Measurements from ENCODE around the gene MISFA.
"Not testable (repeated sequence)": the region's sequence is repeated elsewhere in the genome, so short reads cannot be mapped to it uniquely, and the experiment has no call there.

MISFA gene

DNA sequence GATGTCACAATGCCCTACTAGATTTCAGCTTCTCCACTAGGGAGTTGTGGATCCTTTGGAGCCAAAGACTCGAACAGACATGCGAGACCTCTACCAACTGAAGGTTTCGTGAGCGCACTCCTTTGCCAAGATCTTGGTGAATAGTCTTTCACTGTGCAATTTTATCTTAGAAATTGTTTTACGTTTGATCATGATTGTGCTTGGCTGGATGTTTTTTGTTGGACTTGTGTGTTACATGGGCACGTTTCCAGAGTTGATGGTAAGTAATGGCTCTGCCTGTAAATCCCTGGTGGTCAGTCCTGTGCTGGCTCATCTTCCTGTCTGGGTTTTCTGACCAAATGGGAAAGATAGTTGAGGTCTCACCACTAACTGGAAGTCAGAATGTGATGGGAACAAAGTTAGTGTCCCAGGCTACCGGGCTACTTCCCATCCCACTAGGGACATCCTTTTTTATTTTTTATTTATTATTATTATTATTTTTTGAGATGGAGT is at the start of gene MISFA:
Gene MISFA, plus strand, starts transcription at position 51 of the 492 bp plus-strand sequence. Its CDS starts 140 bp downstream, at position 191.
- no peak for DNase-seq

DNA sequence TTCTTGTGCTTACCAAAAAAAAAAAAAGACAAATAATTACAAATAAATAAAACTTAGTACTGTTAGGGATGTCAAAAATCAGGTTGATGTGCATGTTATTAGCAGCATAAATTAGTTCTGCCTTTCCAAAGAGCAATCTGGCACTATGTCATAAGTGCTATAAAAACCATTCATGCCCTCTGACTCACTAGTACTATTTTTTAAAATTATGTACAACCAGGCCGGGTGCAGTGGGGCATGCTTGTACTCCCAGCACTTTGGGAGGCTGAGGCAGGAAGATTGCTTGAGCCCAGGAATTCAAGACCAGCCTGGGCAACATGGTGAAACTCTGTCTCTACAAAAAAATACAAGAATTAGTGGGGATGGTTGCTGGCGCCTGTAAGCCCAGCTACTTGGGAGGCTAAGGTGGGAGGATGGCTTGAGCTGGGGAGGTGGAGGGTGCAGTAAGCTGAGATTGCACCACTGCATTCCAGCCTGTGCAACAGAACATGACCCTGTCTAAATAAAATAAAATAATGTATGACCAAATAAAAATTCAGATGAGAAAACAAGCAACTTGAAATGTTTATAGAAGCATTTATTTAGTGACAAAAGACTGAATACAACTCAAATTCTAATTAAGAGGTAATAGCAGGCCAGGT is 36.4 kb upstream of the MISFA start:
- DNase-seq: no peak

DNA sequence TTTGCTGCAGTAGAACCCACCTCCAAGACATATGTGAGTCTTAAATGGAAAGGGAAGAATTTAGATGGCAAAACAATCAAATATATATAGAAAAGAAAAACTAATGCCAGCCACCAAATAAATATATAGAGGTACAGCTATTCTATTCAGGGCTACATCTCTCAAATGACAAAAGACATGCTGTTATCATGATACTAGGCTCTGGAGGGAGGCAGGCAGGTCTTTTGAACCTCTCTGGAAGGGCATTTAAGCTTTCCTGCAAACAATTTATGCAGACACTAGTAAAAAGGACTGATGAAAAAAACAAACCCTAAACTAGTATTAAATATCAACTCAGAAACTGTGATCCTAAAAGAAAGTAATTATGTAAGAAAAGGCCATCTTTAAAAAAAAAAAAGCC is 35.4 kb upstream of the MISFA start:
- DNase-seq: no peak

DNA sequence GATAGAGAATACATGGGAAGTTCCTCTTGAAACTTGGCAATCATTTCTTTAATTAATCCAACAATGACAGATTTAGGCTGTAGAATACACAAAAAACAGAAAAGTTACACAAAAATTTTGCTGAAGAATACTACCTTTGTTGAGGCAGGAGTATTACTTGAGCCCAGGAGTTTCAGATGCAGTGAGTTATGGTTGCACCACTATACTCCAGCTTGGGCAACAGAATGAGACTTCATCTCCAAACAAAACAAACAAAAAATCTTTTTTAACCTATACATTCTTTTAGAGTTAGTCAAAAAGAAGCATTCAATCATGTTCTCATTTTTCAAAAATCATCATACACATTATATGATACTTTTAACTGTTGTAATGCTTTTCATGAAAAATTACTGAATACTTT is 33.2 kb upstream of the MISFA start:
- no peak for DNase-seq

- DNase-seq: no peak
Measured at GRCh38 chr11:18567081-18567480, 32.5 kb upstream of the MISFA start.

- no peak for DNase-seq
Measured at GRCh38 chr11:18575361-18575760, 24.2 kb upstream of the MISFA start.

DNA sequence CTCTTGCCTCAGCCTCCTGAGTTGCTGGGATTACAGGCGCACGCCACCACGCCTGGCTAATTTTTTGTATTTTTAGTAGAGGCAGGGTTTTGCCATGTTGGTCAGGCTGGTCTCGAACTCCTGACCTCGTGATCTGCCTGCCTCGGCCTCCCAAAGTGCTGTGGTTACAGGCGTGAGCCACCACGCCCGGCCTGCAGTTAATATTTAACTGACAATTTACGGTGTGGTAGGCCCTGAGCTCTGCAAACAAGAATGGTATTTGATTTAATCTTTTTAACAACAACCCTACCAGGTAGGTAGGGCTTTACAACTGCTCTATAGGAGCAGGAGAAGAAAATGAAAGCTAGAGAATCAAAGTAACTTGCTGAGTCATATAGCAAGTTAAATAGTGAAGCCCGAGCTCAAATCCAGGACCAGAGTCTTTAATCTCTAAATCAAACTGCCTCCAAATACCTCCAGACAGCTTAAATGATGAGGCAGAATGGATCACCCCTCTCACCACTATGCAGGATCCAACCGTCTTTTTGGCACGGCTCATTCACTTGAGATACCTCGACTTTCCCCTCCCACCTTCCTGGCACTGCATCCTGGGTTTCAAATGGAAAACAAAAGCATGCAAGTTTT is 20.5 kb upstream of the MISFA start:
- no peak for DNase-seq

- no peak for DNase-seq
Measured at GRCh38 chr11:18580113-18580766, 19.3 kb upstream of the MISFA start.

DNA sequence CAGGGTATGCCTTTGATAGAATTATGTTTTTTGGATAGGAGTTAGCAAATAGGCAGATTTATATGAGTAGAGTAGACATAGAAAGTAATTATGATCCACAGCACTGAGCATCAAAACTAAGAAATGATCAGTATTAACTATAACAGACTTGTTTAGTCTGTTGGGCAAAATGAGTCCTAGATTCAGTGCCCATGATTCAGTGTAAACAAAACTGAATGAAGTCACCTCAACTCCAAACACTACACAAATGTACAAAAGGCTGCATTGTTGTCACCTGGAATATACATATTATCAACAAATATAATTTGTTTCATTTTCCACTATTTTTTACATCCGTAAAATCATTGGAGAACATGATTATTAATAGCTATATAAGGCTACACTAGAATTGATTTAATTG is 17.8 kb upstream of the MISFA start:
- no peak for DNase-seq

- DNase-seq: peak; percentile 95
Measured at GRCh38 chr11:18588297-18589252, 11.0 kb upstream of the MISFA start, which contains the start of gene UEVLD. Gene UEVLD (minus strand): TSS chr11:18588734. CDS start chr11:18588654, 80 bp downstream.

GRCh38 chr11:18590571-18590970 is 9.0 kb upstream of the MISFA start:
- no peak for DNase-seq

GRCh38 chr11:18594088-18594487 is 5.5 kb upstream of the MISFA start:
- DNase-seq: not testable (repeated sequence)

- DNase-seq: peak; percentile 68
Measured at GRCh38 chr11:18594999-18595749, 4.4 kb upstream of the MISFA start.

- DNase-seq: no peak
Measured at GRCh38 chr11:18600915-18601569, 1.5 kb downstream of the MISFA start.

DNA sequence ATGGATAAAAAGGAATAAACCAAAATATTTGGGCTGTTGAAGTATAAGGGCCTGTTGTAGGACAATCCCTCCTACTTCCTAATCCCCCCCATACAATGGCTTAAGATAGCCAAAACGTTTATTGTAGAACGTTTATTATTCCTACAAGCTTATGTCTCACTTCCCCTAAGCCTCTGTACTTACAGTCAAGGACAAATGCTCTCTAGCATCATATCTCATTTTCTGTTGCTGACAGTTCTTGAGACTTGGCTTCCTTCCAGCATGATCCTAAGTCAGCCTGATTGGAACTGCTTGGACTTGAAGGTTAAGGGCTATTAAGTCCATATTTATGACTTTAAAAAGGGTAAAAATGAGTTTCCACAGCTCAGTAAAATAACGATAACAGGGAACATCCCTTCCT is 8.8 kb downstream of the MISFA start:
- DNase-seq: no peak

DNA sequence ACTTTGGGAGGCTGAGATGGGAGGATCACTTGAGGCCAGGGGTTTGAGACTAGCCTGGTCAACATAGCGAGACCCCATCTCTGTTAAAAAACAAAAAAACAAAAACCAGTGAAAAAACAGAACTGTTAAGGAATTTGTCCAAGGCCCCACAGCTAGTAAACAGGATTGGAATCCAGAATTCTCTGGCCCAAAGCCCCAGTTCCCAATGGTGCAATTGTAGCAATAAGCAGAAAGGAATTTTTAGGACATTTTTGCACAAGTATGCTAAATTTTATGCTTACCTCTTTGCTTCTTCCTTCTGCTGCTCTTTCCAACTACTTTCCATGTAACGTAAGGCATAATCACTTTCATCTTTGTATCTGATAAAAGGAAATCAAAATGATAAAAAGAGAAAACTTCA is 11.6 kb downstream of the MISFA start:
- no peak for DNase-seq

DNA sequence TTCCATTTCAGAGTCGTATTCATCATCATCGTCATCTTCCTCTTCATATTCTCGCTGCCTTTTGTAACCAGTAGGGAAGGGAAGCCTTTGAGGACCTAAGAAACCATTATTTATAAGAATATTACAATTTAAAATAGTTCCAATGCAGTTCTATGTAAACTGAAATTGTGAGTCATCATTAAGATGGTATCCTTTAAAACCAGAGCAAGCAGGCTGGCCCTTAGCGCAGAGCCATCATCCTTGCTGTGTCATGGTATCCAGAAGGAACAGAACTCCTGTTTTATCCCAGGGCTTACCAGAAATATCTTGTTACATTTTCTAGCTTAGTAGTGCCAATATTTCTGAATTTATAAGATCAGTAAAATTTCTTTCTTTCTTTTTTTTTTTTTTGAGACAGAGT is 12.8 kb downstream of the MISFA start:
- peak; percentile 2 for DNase-seq

GRCh38 chr11:18614667-18615066 is 15.1 kb downstream of the MISFA start:
- DNase-seq: peak; percentile 46

- DNase-seq: peak; percentile 4
Measured at GRCh38 chr11:18615628-18616392, 16.2 kb downstream of the MISFA start.

- peak; percentile 8 for DNase-seq
Measured at GRCh38 chr11:18617688-18618341, 18.2 kb downstream of the MISFA start.
